ENCODE results near the gene TTC9B.

Gene TTC9B

DNA sequence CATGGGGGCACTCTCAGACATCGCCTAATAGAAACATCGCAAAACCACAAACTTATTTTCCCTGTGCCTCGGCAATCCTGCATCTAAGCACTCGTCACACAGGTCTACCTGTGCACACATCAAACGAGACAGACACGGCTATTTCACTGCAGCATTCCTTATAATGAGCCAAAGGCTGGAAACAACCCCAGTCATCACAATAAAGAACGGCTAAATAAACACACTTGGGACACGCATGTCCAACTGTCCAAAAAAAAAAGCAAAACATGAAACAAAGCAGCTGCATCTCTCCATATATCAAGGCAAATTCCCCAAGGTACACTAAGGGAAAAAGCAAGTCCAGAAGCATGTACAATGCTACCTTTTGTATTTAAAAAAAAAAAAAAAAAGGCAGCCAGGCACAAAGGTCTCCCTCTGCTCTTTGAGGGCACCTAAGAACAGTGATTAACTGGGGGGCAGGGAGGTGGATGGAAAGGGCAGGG is 35.5 kb upstream of the TTC9B start:
- H3K9me3 Mint-ChIP-seq = no peaks in the 10 kb centered on the region
- H3K36me3 Mint-ChIP-seq = peaks cover 16% of the 10 kb centered on the region
- no peaks in the 10 kb centered on the region for H3K27me3 Mint-ChIP-seq
- H3K4me3 Mint-ChIP-seq = no peak overlapping the region
- no peak overlapping the region for H3K27ac Mint-ChIP-seq
- peaks cover 42% of the 10 kb centered on the region for H3K4me1 Mint-ChIP-seq

DNA sequence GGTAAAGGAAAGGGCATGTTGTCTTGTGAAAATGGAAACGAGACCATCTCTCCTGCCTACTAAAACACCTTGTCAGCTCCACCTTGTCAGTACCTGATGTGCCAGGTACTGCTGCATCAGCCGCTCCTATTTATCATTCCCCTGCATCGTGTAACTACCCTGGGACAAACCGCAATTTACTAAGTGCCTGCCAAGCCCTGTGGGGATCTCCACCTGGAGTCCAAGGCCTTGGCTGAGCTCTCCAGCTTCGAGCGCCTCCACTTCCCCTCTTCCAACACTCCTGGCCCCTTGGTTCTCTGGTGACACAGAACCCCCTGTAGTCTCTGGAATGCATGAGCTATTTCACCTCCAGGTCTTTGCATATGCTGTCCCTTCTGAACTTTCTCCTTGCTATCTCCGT is 34.2 kb upstream of the TTC9B start:
- Mint-ChIP-seq H3K9me3 (no peaks in the 10 kb centered on the region), H3K36me3 (peaks cover 14% of the 10 kb centered on the region), H3K4me3 (no peak overlapping the region), H3K27me3 (no peaks in the 10 kb centered on the region), H3K4me1 (peaks cover 46% of the 10 kb centered on the region), H3K27ac (peak overlapping the region; percentile 74)

DNA sequence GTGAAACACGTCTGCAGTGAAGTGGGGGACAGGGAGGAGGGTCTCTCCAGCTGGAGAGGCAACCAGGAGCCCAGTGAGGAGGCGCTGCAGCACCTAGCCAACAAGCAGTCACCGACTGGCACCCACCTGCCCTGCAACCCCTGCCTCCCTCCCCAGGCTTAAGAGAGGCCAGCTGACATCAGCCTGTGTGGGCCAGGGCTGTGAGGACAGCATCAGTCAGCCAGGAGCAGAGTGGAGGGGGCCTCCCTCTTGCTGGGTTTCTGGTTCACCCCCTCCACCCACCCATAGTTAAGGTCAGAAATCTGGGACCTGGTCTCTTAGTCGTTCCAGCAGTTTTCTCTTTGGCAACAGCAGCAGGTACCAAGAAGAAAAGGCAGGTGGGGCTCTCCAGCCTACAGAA is 33.8 kb upstream of the TTC9B start:
- Mint-ChIP-seq H3K9me3 (no peaks in the 10 kb centered on the region), H3K27me3 (no peaks in the 10 kb centered on the region), H3K27ac (no peak overlapping the region), H3K36me3 (peaks cover 14% of the 10 kb centered on the region), H3K4me3 (no peak overlapping the region), H3K4me1 (peaks cover 45% of the 10 kb centered on the region)

DNA sequence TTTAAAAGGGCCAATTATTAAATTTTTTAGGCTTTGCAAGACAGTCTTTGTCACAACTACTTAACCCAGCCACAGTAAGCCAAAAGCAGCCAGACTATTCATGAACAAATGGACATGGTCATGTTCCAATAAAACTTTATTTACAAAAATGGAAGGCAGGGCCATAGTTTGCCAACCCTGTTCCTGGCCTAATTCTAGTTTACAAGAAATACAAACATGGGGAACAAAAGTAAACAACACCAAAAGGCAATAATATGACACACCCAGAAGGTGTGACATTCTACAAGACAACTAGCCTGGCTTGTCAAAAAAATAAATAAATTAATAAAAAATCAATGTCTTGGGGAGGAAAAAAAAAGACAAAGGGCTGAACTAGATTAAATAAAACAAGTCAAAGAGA is 33.1 kb upstream of the TTC9B start:
- Mint-ChIP-seq H3K9me3 (no peaks in the 10 kb centered on the region), H3K27me3 (no peaks in the 10 kb centered on the region), H3K27ac (no peak overlapping the region), H3K4me3 (no peak overlapping the region), H3K4me1 (peaks cover 43% of the 10 kb centered on the region), H3K36me3 (peaks cover 14% of the 10 kb centered on the region)

DNA sequence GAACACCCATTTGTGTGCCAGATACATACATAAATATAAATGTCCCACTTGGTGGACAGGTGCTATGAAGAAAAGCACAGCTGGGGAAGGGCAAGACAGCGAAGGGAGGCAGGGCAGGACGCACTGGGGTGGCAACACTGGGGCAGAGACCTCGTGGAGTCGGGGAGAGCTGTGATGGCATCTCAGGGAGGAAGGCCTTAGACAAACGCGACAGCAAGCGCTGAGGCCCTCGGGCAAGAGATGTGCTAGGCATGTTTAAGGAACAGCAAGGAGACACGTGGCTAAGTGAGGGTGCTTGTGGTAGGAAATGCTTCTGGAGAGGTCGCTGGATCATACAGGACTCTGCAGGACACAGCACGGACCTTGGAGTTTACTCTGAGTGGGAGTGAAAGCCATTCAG is 31.6 kb upstream of the TTC9B start:
- Mint-ChIP-seq H3K27me3 (no peaks in the 10 kb centered on the region), H3K36me3 (peaks cover 5% of the 10 kb centered on the region), H3K27ac (no peak overlapping the region), H3K9me3 (no peaks in the 10 kb centered on the region), H3K4me3 (no peak overlapping the region), H3K4me1 (peaks cover 35% of the 10 kb centered on the region)

DNA sequence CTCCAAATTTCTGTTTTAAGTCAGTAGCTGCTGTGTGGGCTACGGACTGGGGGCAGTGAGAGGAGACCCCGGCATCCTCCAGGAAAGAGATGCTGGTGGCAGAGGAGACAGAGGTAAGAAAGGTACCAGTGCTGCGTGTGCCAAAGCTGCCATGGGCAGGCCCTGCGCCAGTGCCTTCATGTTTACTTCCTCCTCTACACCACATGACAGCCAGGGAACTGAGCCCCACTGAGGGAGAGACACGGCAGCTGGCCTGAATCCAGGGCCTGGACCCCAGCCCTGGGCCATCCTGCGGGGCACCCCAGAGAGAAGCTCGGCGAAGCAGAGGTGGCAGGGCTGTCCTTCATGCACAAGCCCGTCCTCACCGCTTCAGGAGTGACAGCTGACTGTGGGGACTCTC is 31.0 kb upstream of the TTC9B start:
- Mint-ChIP-seq H3K4me1 (peaks cover 35% of the 10 kb centered on the region), H3K9me3 (no peaks in the 10 kb centered on the region), H3K4me3 (no peak overlapping the region), H3K36me3 (peaks cover 5% of the 10 kb centered on the region), H3K27ac (no peak overlapping the region), H3K27me3 (no peaks in the 10 kb centered on the region)

DNA sequence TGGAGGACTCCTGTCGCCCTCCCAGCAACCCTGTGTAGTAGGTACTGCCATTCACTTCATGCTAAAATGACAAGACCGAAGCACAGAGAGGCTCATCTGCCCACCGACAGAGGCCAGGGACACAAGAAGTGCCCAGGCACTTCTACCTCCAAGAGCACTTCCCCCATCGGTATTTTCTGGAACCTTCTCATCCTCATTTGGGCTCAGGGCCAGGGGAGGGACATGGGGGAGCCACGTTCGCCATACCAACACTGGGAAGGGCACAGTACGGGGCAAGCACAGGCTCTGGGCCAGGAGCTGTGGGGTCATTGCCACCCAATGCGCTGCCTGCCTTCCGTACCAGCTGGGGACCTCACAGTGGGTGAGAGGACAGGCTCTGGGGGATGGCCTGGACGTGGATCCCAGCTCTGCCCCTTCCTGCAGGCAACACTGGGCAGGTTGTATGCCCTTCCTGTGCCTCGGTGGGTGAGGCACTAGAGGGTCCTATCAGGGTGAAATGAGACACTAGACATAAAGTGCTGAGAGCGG is 29.6 kb upstream of the TTC9B start:
- H3K27ac Mint-ChIP-seq = no peak overlapping the region
- peaks cover 30% of the 10 kb centered on the region for H3K4me1 Mint-ChIP-seq

DNA sequence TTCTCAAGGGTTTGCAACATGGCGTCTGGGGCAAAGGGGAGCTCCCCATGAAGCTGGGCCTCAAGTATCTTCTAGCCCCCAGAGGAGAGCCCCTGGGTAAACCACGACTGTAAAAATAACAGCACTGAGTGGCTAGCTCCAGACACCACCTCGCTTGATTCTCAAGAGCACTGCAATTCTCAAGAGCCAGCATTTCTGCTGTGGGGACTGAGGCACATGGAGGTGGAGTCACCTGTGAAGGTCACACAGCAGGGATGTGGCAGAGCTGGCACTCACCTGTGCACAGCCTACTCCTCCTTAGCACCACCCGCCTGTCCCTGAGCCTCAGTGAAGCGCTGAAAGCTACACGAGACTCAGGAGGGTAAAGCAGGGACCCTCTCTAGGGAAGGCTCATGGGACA is 29.0 kb upstream of the TTC9B start:
- Mint-ChIP-seq H3K4me3 (no peak overlapping the region), H3K9me3 (no peaks in the 10 kb centered on the region), H3K4me1 (peaks cover 24% of the 10 kb centered on the region), H3K36me3 (peaks cover 3% of the 10 kb centered on the region), H3K27me3 (no peaks in the 10 kb centered on the region), H3K27ac (no peak overlapping the region)

More for the DNA sequence above, 29.6 kb upstream of the TTC9B start:
- peaks cover 5% of the 10 kb centered on the region for H3K36me3 Mint-ChIP-seq
- no peak overlapping the region for H3K4me3 Mint-ChIP-seq
- no peaks in the 10 kb centered on the region for H3K27me3 Mint-ChIP-seq
- no peaks in the 10 kb centered on the region for H3K9me3 Mint-ChIP-seq

DNA sequence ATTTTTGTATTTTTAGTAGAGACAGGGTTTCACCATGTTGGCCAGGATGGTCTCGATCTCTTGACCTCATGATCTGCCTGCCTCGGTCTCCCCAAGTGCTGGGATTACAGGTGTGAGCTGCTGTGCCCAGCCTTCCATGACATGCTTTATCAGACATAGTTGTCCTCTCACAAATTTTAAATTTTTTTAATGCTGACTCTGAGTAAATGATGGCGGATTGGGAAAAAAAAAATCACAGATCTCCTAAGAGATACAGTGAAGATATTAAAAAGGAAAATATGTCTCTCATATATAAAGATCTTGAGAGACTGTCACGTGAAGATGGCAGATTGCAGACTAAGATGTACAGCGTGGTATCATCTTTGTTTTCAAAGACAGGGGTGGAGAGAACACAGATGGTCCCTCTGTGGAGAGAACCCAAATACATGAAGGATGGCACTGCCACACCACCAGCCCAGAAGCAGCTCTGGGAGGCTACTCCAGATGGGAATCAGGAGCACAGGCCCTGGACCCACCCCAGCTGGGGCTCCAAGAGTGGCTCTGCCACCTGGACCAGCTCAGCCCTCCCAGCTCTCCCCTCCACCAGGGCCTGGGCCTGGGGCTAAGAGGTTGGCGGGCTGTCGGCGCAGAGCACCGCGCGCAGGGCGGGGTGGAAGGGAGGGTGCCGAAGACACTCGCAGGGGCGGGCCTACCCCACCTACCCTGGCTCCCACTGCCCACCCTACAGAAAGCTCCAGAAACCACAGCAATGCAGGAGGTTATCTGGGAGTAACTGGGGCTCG is 28.3 kb upstream of the TTC9B start:
- Mint-ChIP-seq H3K27me3 (no peaks in the 10 kb centered on the region), H3K4me3 (no peak overlapping the region), H3K9me3 (no peaks in the 10 kb centered on the region), H3K4me1 (peaks cover 23% of the 10 kb centered on the region), H3K27ac (peak overlapping the region; percentile 23), H3K36me3 (peaks cover 6% of the 10 kb centered on the region)

DNA sequence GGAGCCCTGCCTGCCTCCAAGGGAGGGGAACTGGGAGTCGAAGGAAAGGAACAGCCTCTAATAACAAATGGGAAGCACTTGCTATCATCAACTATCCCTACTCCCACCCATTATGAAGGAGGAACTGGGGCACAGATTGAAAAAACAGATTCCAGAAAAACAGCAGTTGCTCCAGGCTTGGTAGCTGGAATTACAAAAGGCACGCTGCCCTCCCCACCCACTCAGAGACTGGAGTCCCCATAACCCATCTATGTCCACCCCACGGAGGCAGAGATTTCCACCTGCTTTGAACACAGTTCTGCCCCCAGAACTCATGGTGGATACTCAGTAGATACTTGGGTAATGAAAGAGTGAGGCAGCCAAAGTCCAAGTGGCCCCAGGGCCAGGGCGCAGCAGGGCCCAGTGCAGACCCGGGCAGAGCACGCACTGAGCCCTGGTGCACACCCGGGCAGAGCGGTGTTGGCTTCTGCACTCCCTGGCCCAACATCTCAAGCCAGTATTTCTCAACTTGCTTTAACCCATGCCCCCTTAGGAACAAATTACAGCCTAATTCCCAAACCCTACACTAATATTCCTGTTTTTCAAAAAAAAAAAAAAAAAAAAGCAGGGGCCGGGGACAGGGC is 27.4 kb upstream of the TTC9B start:
- Mint-ChIP-seq H3K27ac (no peak overlapping the region), H3K27me3 (no peaks in the 10 kb centered on the region)

DNA sequence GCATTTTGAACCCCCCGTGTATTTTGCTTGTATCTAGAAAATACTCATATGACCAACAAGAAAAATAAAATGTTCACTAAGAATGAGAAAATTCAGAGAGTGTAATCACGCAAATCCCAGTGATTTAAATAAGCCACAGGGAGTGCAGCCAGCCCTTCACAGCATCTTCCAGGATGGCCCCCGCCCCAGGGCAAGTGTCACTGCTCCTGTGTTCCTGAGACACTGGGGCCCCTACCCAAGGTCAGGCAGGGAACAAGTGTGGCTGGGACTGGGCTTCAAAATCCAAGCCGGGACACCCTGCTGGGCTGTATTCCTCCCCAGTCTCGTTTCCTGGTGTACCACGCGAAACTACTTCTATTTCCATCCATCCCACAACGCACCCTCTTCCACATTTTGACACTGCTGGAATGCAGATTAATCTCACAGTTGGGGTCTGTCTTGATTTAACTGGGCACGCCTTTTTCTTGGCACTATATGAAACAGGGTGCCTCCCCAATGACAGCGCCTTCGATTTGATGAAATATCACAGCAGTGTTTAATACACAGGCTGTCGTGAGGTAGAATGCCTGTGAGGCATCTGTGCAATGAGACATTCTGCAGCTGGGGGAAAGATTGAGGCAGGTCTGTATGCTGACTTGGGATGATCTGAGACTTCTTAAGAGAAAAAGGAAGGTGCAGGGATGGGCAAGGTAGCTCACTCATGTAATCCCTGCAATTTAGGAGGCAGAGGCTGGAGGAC is 26.6 kb upstream of the TTC9B start:
- Mint-ChIP-seq H3K27ac (no peak overlapping the region), H3K27me3 (no peaks in the 10 kb centered on the region)

More for the DNA sequence above, 27.4 kb upstream of the TTC9B start:
- Mint-ChIP-seq H3K4me1 (peaks cover 23% of the 10 kb centered on the region), H3K4me3 (no peak overlapping the region), H3K9me3 (no peaks in the 10 kb centered on the region), H3K36me3 (peaks cover 8% of the 10 kb centered on the region)

DNA sequence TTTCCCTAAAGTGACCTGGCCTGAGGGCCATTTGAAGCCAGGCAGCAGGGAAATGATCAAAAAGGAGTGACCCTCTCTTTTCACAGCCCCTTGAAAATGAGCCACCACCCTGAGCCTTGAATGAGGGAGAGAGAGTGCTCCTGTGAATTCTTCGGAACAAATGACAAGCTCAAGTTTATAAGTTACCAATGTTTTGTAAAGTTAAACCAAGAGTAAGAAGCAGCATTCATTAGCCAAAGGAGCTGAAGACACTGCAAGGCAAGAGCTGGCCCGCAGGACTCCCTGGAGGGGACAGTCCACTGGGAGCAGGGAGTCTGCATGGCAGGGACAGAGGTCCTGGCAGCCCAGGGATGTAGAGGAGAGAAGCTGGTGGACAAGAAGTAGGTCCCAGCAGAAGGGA is 25.0 kb upstream of the TTC9B start:
- H3K4me3 Mint-ChIP-seq = no peak overlapping the region
- H3K36me3 Mint-ChIP-seq = peaks cover 6% of the 10 kb centered on the region
- H3K4me1 Mint-ChIP-seq = peaks cover 8% of the 10 kb centered on the region
- no peak overlapping the region for H3K27ac Mint-ChIP-seq
- H3K9me3 Mint-ChIP-seq = no peaks in the 10 kb centered on the region
- H3K27me3 Mint-ChIP-seq = no peaks in the 10 kb centered on the region

More for the DNA sequence above, 26.6 kb upstream of the TTC9B start:
- peaks cover 7% of the 10 kb centered on the region for H3K36me3 Mint-ChIP-seq
- H3K4me3 Mint-ChIP-seq = no peak overlapping the region
- peaks cover 16% of the 10 kb centered on the region for H3K4me1 Mint-ChIP-seq
- no peaks in the 10 kb centered on the region for H3K9me3 Mint-ChIP-seq

DNA sequence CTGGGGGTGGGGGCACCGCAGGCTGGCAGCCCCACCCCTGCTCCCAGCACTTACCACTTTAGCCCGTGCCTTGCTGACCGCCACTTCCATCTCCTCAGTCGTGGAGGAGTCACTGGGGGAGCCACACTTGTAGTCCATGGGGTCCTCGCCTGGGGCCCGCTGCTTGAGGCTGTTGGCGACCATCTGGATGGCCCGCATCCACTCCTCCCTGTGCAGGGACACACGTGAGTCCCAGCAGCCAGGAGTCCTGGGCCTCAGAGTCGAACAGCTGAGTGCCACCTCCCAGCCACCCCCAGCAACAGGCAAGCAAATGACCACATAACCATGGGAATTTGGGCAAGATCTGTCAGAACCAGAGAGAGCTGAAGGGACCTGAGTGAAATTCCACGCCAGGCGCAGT is 24.3 kb upstream of the TTC9B start:
- Mint-ChIP-seq H3K9me3 (no peaks in the 10 kb centered on the region), H3K4me1 (peaks cover 4% of the 10 kb centered on the region), H3K36me3 (peaks cover 6% of the 10 kb centered on the region), H3K4me3 (no peak overlapping the region), H3K27ac (no peak overlapping the region), H3K27me3 (no peaks in the 10 kb centered on the region)

DNA sequence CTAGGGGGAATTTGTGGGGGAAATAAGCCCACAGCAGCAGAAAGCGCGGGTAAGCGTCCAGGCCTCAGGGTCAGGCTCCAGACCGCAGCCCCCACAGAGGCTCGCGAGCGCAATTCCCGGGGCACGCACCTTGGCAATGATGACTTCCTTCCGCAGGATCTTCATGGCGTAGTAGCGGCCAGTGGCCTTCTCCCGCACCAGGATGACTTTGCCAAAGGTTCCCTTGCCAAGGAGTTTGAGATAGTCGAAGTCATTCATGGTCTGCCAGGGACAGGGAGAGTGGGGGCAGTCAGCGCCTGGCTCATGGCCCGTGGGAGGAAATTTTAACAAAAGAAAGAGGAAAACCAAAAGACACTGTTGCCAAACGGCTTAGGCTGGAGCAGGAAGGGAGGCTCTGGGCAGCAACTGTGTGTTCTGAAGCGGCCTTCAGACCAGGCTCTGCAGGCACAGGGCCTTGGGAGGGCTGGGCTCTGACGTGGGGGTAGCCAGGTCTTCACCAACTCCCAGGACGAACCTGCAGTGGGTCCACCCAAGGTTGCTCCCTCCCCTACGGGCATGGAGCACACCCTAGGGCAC is 23.7 kb upstream of the TTC9B start:
- no peaks in the 10 kb centered on the region for H3K27me3 Mint-ChIP-seq
- no peaks in the 10 kb centered on the region for H3K9me3 Mint-ChIP-seq
- H3K4me1 Mint-ChIP-seq = peaks cover 4% of the 10 kb centered on the region
- H3K27ac Mint-ChIP-seq = no peak overlapping the region
- H3K4me3 Mint-ChIP-seq = no peak overlapping the region
- H3K36me3 Mint-ChIP-seq = peaks cover 8% of the 10 kb centered on the region

DNA sequence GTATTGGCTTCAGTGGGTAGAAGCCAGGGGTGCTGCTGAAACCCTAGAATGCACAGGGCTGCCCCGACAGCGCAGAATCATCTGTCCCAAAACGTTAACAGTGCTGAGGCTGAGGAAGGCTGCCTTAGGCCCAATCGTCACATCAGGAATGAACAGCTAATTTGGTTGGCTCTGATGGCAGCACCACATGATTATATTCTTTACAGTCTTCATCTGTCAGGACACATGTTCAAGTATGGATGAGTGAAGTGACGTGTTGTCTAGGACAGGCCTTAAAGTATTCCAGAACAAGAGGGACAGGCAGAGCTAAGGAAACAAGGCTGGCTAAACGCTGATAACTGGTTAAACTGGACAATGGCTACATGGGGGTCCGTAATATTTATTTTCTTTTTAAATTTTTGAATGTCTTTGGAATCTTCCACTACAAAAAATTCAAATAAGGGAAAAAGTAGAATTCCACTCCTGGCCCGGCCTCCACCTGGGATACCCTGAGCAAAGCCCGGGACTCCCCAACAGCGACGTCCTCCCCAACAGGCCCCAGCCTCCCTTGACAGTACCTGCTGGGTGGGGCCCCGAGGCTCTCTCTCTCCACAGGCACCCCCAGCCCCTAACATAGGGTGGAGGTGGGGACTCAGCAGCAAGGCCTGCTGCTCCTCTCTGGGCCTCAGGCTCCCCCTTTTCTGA is 23.1 kb upstream of the TTC9B start:
- H3K27me3 Mint-ChIP-seq = no peaks in the 10 kb centered on the region

More for the DNA sequence above, 23.1 kb upstream of the TTC9B start:
- Mint-ChIP-seq H3K4me1 (peaks cover 2% of the 10 kb centered on the region), H3K4me3 (no peak overlapping the region), H3K27ac (no peak overlapping the region), H3K36me3 (peaks cover 9% of the 10 kb centered on the region), H3K9me3 (no peaks in the 10 kb centered on the region)

Data from activated naive CD4-positive, alpha-beta T cell treated with anti-CD3 and anti-CD28 coated beads, Interleukin-2, amount 50 U/mL, for 24 hours (primary cell).